Epidermal melanocyte (primary cell): ENCODE measurements around the gene OMG.
"Not testable (repeated sequence)": the region's sequence is repeated elsewhere in the genome, so short reads cannot be mapped to it uniquely, and the experiment has no call there.

Source experiments
- DNase-seq: peaks from one replicate; pipeline ENCODE4 v3.0.0; 2011; ENCODE audit warnings: low spot score; ENCODE audit not compliant: insufficient read length

OMG gene

DNA sequence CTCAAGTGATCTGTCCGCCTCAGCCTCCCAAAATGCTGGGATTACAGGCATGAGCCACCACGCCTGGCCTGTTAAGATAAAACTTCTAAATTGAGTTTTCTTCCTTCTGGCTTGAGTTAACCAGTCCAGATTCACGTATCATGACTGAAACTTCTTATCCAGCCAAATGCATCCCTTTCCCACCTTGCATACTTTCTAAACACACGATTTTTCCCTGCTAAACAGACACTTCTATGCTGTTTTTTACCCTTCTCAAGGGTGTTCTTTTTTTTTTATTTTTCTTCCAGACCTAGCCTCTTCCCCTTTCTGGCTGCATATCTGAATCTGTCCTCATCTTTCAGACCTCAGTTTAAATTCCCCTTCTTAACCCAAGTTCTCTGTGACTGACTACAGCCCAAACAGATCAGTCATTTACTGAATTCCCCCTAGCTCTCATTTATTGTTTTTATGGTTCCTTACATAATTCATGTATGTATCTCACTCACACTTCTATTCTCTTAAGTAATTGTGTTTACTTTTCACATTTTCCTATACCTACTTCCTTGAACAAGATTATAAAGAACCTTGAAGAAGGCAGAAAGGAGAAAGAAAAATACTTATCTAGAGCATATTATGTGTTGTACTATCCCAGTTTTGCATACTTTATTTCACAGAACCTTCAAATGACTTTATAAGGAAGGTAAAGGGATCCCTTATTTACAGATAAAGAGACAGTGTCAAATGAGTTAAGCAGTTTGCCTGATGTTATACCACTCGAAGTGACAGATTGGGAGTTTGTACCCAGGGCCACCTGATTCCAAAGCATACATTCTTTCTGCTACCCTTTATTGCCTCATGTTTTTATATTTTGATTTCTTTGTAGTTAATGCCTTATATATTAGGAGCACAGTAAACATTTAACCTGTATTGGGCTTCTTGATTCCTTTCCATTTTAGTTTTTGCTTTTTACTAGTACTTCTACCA lies 11.6 kb upstream of the OMG start:
- DNase-seq, result no peak

DNA sequence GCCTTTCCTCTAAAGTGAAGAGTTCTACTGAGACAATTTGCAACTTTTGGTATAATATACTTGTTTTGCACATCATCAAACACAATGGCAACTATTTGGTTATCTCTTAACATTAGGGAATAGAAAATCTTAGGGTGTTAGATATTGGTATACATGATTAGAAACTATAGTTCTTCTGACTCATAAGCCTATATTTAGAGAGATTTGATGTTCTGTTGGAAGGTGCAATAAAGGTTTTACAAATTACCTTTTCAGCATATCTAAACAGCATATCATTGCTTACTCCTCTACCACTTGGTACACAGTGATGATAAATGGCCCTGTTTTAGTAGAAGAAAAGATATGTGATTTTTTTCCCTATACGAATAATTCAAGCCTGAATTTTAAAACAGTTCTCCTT lies 10.6 kb upstream of the OMG start:
- no peak for DNase-seq

DNA sequence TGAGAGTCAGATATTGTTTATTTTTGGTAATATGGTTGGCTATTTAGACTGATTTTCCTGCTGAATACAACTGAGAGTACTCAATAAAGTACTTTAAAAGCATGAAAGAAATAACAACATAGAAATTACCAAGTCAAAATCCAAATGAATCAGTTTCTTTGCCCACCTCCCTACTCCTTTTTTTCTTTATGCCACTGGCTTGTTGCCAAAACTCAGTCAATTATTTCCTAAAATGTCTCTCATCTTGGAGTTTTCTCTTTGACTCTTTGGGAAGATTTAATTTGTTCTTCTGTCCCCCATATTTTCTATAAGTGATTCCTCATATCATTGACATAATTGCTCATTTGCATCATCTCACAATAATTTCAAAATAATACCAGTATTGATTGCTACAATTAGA lies 2.6 kb upstream of the OMG start:
- no peak for DNase-seq

DNA sequence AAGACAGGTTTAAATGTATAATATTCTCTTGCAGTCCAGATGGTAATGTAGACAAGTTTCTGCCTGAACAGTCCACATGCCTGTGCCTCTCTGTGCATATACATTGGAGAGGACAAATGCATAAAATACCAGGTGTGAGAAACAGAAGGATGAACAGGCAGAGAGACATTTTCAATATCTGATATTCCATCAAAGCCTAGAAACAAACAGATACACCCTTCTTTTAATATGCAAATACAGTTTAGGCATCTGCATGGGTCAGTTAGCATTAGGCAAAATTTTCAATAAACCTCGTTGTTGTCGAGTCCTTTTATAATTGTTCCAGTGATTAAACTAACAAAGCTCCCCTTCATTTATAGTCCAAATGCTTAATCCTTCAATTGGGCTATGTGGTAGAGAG lies 897 bp downstream of the OMG start:
- no peak for DNase-seq

DNA sequence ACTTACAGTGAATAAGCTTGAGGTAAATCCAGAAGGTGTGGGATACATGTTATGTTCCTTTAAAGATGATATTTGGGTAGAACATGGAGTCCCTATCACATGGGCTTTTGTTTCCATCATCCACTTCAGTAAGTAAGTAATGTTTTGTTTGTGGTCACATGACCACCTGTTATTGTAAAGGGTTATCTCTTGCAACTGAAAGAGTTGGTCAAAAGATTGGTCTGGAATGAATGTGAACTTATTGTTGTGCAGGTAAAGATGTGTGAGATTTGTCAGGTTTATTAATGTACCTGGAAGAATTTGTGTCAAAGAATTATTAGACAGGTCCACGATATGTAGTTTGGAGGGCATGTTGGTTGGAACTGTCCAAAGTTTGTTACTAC lies 1.6 kb downstream of the OMG start:
- no peak for DNase-seq

DNA sequence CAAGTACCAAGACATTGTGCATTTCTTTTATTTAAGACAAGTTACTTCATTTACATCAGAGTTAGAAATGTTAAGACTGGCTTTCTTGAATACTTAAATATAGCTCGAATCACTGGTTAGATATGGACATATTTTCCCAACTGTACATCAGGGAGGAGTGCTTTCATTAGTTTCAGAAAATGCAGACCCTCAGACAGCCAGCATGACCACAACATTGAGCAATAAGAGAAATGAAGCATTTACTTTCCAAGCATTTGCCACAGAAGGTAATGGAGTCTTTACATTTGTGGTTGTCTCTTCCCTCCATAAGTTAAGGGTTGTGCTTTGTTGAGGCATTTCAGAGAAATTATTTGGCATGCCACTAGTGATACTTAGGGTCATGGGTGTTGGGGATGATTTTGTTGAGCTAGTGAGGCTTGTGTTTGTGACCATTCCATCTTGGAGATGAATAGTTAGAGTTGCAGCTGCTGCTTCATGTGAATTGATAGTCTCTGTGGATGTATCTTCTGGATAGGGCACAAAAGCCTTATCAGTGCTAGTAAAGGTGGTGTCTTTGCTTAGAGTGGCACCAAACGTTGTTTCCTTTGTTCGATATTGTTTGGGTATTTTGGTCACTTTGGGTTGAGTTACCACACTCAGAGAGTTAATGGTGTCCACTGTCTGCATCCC lies 2.1 kb downstream of the OMG start:
- DNase-seq, result no peak

DNA sequence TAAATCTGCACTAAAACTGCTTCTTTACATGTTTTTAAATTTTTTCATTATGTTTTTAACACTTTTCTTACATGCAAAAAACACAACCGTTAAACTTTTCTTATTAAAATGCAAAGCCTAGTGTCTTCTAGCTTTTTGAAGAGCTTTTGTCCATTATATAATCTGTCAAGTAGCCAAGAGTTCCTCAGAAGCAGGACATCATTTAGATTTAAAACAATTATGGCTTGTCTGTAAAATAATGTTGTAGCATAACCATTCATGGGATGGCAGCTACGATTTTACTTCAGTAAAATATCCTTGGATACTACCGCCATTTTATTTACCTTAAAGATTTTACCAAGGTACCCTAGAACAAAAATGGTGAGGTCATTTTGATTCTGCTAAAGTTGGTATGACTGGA lies 2.8 kb downstream of the OMG start:
- DNase-seq, result no peak

DNA sequence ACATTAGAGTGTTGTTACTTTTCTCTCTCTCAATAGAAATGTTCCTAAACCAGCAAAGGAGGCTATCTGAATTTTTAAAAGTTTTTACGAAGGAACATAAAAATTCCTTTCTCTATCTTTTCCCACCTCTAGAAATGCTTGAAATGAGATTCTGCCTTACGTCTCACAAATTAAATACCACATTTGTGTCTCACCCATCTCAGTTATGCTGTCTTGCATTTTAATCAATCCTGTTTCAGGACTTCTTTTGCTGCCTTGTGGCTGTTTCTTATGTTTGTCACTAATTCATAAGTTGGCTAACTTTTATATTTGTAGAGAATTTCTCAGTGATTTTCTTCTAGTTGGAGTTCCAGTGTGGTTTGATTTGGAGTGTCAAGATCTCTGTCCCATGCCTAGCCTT lies 3.5 kb downstream of the OMG start:
- no peak for DNase-seq

DNA sequence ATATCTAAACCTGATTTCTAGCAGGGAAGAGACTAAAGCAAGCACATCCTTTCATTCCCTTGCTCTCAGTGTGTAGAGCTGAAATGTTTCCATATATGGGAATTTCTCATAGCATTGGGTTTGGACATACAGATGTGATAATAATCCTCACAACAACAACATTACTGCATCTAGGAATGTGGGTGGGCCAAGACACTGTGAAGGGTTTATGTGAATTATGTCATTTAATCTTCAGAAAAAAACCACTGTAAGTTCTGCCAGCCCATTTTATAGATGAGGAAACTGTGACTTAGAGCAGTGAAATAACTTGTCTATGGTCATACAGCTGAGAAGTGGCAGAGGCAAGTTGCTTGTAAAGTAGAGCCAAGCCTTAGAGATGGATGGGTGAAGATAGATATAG lies 5.2 kb downstream of the OMG start:
- no peak for DNase-seq

DNA sequence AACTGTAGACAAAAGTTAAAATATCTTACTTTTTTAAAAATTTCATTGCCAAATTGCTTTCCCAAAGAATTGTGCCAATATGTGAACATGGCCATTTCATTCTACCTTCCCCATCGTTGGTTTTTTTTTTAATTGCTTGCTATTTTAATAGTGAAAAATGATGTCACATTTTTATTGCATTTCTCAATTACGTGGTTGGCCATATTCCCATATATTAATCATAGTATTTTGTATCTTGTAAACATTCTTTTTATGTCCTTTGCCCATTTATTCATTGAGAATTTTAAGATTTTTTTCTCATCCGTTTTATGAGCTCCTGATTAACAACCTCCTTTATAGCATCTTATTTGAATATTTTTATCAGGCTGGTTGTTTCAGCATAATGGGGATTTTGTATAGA lies 7.2 kb downstream of the OMG start:
- no peak for DNase-seq

DNA sequence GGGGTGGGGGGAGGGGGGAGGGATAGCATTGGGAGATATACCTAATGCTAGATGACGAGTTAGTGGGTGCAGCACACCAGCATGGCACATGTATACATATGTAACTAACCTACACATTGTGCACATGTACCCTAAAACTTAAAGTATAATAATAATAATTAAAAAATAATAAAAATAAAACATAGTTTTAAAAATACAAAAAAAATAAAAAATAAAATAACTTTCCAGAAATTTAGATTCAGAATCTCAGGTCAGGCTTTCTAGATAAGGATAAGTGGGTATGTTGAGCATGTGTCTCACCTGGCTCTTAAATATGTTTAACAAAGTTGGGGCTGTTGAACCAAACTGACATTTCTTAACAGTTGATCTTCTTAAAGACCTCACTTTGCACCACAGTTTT lies 9.1 kb downstream of the OMG start:
- not testable (repeated sequence) for DNase-seq

DNA sequence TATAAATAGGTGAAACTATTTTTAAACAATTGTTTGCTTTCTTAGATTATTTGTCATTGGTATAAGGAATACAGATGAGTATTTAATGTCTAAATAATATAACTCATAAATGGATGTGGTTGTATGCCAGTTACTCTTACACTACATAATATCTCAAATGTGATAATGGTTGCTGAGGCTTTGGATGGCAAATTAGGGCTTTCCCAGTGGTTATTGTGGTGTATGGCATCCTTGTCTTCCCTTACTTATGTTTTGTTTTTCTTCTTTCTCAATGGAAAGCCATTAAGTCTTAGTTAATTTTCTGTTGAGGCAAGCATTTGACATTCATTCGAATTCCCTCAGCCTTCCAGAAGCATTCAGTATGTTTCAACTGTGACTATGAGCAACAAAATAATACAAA lies 10.5 kb downstream of the OMG start:
- no peak for DNase-seq

DNA sequence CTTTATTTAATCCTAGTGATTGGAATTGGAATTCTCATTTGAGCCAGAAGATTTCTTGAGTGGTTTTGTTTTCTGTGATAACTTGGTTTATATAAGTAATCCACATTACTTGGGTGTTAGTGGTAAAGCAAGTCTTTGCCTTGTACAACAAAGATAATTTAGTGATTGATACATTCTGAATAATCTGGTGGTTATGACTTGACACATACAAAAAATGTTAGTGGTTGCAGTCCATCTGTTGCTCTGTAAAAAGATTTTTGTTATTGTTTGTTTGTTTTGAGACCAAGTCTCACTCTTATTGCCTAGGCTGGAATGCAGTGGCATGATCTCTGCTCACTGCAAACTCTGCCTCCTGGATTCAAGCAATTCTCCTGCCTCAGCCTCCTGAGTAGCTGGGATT lies 13.2 kb downstream of the OMG start:
- no peak for DNase-seq

DNA sequence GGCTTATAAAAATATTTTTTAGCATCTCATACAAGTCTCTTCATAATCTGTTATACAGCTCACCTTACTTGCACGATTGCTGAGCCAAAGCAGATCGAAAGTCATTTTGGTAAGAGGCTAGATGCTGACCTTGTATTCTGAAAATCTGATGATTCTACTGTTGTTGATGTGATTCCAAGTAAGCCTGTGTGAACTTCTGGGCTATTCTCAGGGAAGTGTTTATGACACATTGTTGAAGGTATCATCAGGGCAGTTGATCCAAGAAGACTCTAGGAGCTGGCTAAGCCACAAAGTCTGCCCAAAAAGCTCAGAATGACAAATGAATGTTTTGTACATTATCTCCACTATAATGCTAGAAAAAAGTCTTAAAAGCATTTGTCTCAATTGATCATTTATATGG lies 16.0 kb downstream of the OMG start:
- no peak for DNase-seq

DNA sequence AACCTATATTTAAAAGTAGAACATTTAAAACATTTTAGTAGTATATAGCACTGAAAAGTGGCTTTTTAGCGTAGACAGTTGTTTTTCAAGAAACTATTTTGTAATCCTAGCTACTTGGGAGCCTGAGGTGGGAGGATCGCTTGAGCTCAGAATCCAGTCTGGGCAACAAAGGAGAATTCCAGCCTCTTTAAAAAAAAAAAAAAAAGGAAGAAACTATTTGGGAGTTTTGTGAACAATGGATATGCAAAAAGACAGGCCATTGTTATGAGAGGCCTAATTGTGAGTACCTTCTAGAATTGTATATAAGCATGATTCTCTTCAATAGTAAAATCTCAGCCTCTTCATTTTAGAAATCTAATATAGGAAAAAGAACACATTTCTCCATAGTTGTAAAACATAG lies 17.6 kb downstream of the OMG start:
- DNase-seq, result no peak

DNA sequence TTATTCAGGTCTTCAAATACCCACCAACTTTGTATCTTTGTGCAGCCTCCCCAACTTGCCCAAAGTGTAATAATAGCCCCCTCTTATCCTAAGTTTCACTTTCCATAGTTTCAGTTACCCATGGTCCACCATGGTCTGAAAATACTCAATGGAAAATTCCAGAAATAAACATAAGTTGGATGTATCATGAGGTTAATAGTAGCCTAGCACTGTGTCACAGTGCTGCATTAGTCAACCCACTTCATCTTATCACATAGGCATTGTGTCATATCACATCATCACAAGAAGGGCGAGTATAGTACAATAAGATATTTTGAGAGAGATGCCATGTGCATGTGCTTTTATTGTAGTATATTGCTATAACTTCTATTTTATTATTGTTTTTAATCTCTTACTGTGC lies 21.9 kb downstream of the OMG start:
- no peak for DNase-seq

DNA sequence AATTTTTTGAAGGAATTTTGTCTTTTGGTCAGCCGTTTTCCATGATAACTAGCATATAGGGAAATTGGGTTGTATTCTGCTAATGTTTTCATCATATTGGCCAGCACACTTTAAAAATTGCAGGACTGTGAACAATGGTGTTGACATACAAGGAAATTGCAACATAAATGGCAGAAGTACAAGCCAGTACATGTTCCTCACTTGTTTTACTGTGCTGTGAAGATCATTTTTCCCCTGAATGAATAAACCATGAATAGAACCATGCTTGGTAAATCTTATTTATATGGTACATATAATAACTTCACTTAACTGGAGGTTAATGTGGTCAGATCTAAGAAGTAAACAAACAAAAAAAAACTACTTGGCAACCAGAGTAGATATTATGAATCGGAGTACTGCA lies 22.8 kb downstream of the OMG start:
- no peak for DNase-seq

DNA sequence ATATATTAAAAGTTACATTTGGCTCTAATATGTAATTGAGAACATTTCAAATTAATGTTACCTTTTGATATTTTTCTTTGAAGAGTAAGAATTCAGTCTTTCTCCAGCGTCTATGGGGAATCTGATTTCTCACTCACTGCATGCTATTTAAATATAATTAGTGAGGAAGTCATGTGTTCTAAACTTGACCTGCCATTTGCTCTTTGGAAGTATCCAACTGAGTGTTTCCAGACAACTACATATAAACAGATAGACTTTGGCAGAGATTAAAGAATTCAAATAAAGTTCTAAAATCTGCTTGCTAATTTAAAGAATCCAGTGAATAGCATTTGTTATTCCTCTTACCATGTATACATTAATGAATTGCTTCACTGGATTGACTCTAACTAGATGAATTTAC lies 23.5 kb downstream of the OMG start:
- DNase-seq, result no peak

DNA sequence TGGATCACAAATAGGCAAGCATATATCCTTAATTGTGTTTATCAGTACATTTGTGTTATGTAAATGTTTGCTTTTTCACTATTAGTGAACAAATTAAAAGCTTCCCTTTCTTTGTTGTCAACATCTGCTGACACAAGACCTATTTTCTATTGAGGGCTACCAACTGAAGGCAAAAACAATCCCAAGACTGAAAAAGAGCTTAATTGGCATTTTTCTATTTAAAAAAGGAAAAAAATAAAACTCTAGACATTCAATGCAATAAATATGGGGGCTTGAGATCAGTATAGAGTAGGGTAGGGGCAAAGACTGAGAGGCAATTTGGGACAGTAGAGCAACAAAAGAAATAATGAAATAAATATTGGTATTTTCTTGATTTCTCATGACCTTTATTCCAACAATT lies 24.2 kb downstream of the OMG start:
- DNase-seq, result no peak

DNA sequence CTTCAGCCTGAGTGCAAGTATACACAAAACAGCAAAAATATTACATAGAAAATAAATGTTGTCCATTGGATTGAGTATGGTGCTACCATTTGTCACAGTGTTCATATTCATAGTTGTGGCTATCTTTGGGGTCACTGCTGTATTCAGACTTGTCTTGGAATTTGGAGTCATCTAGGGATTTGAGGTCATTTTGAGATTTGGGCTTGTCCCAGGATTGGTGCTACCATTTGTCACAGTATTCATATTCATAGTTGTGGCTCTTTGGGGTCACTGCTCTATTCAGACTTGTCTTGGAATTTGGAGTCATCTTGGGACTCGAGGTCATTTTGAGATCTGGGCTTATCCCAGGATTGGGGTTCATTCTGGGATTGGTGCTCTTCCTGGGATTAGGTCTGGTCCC lies 24.8 kb downstream of the OMG start:
- DNase-seq, result no peak

DNA sequence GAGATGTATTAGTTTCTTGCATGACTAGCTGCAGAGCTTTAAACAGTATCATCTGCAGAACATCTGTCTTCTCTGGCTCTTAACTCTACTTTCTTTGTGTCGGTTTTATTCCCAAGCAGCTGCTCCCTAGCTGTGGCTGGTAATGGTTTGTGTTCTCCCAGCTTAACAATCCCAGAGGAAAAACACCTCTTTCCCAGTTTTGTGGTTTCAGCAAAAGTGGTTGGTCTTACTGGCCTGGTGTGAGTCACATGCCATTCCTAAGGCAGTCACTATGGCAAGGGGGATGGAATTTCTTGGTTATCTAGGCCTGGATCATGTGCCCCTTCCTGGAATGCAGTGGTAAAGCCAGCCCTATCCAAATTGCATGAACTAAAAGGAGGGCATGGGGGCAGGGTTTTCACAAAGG lies 27.5 kb downstream of the OMG start:
- DNase-seq, result peak; percentile 85

DNA sequence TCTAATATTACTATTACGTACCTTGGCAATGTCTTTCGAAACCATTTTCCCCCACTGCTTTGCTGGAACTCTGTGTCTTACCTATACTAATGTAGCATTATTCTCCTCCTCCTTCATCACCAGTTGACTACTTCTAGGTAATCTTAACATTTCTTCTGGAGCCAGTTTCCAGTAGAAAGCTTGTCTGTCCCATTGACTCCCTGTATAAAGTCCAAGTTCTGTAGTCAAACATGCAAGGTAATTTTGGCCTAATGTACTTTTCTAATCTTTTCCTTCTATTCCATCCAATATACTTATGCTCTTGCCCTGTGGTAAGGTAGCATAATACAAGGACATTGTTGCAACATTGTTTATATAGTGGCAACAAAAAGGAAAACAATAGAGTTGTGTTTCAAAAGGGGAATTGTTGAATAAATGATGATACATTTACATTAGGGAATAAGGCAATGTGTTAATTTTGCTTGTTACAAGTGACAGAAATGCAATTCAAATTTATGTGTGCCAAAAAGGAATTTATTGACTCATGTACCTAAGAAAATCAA lies 27.9 kb downstream of the OMG start:
- no peak for DNase-seq

DNA sequence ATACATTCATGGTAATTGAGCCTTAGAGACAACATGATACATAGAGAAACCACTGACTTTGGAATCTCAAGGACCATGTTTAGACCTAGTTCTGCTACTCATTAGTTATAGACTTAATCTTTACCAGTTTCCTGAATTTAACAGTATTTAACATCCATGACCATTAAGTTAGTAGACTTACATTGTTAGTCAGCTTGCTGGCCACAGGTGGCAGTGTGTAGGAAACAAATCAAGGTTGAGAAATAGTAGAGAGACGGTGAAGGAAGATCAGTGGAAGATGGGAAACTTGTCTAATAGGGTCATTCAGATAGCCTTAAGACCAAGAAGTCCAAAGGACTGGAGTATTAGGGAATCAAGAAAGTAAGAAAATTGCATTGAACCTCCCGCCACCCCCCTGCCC lies 31.0 kb downstream of the OMG start:
- DNase-seq, result no peak
